HG02973 (cell line): Measurements from ENCODE around the gene CEP192.
"Not testable (repeated sequence)": the region's sequence is repeated elsewhere in the genome, so short reads cannot be mapped to it uniquely, and the experiment has no call there.

Experiments
- ATAC-seq: cut with Tn5 transposase; IDR thresholded peaks from one replicate; pipeline ENCODE4 v1.9.1; 2021; ENCODE audit warnings: moderate library complexity; ENCODE audit not compliant: unreplicated experiment

The CEP192 gene

GRCh38 chr18:13096232-13096631 is 105.1 kb downstream of the CEP192 start:
- no peak for ATAC-seq

DNA sequence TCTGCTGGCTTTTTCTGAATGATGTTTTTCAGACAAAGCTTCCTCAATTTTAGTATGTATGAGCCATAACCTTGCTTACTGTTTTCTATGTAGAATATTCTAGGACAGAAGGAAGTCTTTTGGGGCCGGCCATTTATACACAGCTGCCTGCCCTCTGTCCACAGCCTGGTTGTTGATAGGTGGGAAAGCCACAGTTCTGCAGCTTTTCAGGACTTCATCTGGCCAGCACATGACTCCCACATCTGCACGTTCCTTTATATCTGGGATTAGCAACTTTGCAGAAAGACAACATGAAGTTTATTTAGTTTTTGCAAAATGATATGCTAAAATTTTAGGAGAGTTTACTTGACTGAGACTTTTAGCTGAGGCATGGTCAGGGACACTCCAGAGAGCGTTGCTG is 105.6 kb downstream of the CEP192 start:
- ATAC-seq = no peak

- ATAC-seq = not testable (repeated sequence)
These were observed 106.9 kb downstream of the CEP192 start for GRCh38 chr18:13098104-13098503.

DNA sequence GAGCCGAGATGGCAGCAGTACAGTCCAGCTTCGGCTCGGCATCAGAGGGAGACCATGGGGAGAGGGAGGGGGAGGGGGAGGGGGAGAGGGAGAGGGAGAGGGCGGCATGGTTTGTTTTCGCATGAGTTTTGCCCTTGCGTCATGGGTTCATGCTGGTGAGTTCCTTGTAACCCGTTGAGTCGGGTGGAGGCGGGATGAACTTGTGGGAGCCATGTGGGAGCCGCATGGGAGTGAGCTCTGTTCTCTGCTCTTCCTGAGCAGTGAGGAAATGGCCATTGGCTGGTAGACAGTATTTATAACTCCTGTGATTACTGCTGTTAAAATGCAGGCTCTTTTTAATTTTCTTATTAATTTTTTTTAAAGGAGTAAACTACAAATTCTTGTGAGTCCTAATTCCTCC is 108.0 kb downstream of the CEP192 start:
- no peak for ATAC-seq

DNA sequence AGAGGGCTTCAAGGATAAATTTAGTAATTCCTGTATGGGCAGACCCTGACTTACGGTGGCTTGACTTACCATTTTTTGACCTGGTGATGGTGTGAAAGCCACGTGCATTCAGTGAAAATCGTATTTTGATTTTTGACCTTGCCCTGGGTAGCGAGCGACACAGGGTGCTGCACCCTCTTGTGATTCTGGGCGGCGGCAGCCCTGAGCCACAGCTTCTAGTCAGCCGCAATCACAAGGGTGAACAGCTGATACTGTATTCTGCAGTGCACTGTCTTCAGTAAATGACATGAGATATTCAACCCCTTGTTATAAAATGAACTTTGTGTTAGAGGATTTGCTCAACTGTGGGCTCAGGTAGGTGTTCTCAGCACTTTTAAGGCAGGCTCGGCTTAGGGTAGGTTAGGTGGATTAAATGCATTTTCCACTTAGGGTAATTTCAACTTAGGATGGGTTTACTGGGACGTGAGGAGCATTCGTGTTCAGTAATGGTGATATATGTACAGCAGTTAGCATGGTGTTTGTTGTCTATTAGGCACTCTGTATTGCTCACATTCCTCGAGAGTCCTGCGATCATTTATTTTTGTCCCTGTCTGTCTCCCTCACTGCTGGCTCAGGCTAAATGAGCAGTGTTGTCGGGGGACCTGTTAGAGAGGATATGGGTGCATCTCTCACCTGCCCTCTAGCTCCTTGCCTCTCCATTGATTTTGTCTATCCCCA is 109.9 kb downstream of the CEP192 start:
- no peak for ATAC-seq

- no peak for ATAC-seq
These were observed 110.6 kb downstream of the CEP192 start for GRCh38 chr18:13101659-13102197.

GRCh38 chr18:13103366-13103765 is 112.2 kb downstream of the CEP192 start:
- no peak for ATAC-seq

- no peak for ATAC-seq
These were observed 113.9 kb downstream of the CEP192 start for GRCh38 chr18:13105059-13105458.

DNA sequence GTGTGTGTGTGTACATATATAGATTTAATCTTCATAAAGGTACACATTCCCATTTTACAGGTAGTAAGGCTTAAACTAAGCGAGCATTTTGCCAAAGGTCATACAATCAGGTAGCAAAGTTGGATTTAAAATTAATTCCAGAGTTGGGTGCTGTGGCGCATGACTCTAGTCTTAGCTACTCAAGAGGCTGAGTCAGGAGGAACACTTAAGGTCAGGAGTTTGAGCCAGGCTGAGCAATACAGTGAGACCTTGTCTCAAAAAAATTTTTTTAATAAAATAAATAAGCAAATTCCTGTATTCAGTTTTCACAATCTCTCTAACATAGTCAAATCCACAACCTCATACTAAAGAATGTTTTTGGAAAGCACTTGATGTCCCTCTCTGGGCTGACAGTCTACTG is 115.9 kb downstream of the CEP192 start:
- no peak for ATAC-seq

DNA sequence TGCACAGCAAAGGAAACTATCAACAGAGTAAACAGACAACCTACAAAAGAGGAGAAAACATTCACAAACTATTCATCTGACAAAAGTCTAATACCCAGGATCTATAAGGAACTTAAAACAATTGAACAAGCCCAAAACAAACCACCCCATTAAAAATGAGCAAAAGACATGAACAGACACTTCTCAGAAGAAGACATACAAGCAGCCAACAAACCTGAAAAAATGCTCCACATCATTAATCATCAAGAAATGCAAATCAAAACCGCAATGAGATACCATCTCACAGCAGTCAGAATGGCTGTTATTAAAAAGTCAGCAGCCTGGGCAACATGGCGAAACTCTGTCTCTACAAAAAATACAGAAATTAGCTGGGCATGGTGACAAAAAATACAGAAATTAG is 117.2 kb downstream of the CEP192 start:
- no peak for ATAC-seq

DNA sequence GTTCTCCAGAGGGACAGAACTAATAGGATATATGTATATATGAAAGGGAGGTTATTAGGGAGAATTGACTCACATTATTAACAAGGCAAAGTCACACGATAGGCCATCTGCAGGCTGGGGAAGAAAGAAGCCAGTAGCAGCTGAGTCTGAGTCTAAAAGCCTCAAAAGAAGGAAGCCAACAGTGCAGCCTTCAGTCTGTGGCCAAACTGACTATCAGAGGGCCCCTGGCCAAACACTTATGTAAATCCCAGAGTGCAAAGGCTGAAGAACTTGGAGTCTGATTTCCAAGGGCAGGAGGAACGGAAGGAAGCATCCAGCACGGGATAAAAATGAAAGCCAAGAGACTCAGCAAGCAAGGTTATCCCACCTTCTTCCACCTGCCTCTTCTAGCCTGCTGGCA is 119.4 kb downstream of the CEP192 start:
- no peak for ATAC-seq

- ATAC-seq = no peak
These were observed 121.8 kb downstream of the CEP192 start for GRCh38 chr18:13112982-13113381.

- ATAC-seq = no peak
These were observed 129.1 kb downstream of the CEP192 start for GRCh38 chr18:13120255-13120654.

- ATAC-seq = no peak
These were observed 129.8 kb downstream of the CEP192 start for GRCh38 chr18:13120983-13121441.

DNA sequence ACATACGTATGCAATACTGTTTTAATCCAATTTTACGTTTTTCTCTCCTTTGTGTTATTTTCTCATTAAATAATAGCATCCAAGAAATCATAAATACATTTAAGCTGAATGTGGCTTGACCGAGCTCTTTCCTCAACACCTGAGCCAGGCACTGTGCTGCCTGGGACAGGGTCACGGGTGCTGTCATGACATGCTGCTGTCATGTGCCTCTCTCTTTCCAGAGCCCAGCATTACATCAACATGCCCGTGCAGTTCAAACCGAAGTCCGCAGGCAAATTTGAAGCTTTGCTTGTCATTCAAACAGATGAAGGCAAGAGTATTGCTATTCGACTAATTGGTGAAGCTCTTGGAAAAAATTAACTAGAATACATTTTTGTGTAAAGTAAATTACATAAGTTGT is 133.2 kb downstream of the CEP192 start:
- no peak for ATAC-seq

- ATAC-seq = no peak
These were observed 134.0 kb downstream of the CEP192 start for GRCh38 chr18:13125191-13125590.

- no peak for ATAC-seq
These were observed 135.9 kb downstream of the CEP192 start for GRCh38 chr18:13126966-13127598.

DNA sequence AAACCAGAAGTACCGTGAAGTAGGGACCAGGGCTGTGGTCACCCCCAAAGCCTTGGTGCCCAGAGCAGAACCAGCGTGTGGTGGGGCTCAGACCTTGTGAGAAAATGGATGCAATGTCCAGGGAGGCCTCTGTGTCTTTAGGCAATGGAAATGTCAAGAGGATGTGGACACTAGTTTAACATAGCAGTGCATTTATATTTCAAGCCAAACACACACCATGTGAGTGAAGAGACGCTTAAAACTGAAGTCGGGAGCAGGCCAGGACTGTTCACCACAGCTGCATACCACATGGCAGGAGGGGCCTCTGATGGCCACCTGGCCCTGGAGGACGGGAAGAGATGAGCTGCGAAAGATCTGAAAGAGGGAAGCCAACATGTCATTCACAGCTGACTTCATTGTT is 140.1 kb downstream of the CEP192 start:
- no peak for ATAC-seq

GRCh38 chr18:13134551-13135401 is 143.6 kb downstream of the CEP192 start:
- no peak for ATAC-seq

GRCh38 chr18:13136056-13136903 is 145.1 kb downstream of the CEP192 start:
- ATAC-seq = no peak
